Stimulated activated CD8-positive, alpha-beta memory T cell treated with anti-CD3 and anti-CD28 coated beads, Interleukin-7, amount 100 ng/mL, for 48 hours (primary cell): ENCODE results near the gene NLGN3.

Experiments
- DNase-seq, 2 donors: peaks; one replicate each; pipeline ENCODE4 v3.0.0-alpha.2; 2020; ENCODE audit warnings: low read depth in 1 of 2; ENCODE audit errors: extremely low read depth in 1 of 2

NLGN3 gene

DNA sequence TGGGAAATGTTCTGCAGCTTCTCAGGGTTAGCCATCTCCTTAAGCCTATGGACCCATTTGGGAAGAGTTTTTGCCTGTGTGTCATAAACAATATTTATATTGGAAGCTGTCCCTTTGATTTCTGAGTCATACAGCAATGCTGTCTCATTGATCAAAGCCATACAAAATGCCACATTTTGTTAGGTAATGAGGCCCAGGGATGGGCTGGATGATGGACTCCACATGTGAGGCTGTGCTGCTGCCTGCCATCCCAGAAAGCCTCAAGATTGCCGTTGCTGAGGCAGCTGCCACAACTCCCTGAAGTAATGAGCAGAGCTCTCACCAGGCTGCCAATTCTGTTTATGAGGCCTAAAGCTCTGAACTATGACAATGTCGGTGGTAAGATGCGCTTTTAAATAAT is 66.2 kb downstream of the NLGN3 start:
- DNase-seq: no peak

DNA sequence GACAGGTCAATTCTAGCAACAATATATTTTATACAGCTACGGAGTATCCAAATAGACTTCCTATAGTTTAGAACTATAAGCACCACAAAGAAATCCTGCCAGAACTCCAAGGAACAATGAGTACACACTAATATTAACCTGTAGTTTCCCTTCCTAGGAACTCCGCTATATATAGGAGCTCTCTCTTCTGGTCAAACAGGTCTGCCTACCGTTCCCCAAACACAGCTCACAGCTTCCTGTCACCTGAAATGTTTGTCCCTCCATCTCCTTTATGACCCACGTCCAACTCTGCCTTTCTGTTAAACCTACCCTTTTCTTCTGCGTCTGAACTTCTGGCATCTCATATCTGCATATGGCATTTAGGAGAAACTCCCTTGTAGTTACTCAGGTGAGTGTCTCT is 67.9 kb downstream of the NLGN3 start:
- no peak for DNase-seq

DNA sequence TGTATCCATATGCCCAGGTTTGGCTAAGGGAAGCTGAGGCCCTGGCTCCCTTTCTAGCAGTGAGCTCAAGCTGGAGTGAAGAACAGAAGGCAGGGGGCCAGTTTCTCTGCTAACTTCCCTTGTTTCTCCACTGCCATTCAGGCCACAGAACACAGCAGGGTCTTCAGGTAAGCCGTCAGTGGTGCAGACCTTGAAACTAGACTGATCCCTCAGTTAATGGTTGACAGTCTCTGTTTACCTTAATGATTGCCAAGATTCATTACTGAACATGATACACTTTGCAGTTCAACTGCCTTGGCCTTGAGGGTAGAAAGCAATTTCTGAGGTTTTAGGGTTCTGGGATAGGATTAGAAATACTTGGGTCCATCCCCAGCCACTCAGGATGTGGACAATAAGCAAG is 69.5 kb downstream of the NLGN3 start:
- DNase-seq: no peak

DNA sequence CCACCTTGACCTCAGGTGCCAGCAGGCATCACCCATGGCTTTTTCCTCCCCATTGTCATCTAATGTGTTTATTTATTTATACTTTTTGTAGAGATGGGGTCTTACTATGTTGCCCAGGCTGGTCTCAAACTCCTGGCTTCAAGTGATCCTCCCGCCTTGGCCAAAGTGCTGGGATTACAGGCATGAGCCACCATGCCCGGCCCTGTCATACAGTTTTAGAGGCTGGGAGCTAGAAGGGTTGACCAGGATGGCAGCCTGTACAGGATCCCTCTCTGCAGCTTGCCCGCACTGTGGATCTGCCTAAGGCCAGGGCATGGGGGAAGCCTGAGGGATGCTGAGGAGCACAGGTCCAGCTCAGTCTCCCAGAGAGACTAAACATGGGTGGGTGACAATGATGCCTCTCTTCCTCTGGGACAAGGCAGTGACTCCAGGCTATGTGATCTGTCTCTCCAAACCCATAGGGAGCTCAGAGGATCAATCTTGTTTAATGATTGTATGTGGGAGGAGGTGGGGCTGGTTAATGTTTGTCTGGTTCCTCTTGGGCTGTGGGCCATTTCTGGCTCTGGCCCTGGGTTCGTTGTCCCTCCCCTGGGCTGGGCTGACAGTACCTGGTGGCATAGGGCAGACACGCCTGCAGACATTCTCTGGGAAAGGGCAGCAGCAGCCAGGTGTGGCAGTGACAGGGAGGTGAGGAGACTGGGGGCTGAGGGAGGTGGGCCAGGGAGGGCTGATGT is 70.1 kb downstream of the NLGN3 start:
- DNase-seq: no peak

GRCh38 chrX:71215338-71215912 is 70.8 kb downstream of the NLGN3 start:
- DNase-seq: no peak

GRCh38 chrX:71216485-71216884 is 71.8 kb downstream of the NLGN3 start:
- DNase-seq: no peak

GRCh38 chrX:71217298-71217697 is 72.7 kb downstream of the NLGN3 start:
- DNase-seq: no peak
